GM12873 (cell line): ENCODE data around the gene CCDC8.

Experiments used
- TF ChIP-seq, protein P1 (sequence below): IDR thresholded peaks from 2 replicates; pipeline ENCODE4 v1.5.1; 2012; ENCODE audit warnings: low read depth, mild to moderate bottlenecking, moderate library complexity, low read length, control low read depth; ENCODE audit not compliant: insufficient read depth; ENCODE audit errors: missing control alignments

CCDC8 gene

DNA sequence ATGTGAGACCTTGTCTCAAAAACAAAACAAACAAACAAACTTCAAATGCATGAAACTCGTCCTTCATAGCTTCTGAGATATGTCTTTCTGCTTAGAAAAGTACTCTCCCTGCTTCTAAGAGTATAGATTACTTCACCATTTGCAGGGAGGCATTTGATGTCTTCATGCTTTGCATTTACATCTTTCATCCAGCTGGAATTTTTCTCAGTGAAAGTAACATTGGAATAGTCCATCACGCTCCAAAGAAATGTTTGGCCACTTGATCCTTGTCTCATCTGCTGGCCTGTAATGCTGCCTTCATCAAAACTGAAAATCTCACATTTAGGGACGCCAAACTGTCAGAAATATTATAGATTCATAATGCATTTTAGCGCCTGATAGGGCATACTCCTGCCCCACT lies 38.8 kb upstream of the CCDC8 start:
- TF ChIP-seq, protein P1, sequence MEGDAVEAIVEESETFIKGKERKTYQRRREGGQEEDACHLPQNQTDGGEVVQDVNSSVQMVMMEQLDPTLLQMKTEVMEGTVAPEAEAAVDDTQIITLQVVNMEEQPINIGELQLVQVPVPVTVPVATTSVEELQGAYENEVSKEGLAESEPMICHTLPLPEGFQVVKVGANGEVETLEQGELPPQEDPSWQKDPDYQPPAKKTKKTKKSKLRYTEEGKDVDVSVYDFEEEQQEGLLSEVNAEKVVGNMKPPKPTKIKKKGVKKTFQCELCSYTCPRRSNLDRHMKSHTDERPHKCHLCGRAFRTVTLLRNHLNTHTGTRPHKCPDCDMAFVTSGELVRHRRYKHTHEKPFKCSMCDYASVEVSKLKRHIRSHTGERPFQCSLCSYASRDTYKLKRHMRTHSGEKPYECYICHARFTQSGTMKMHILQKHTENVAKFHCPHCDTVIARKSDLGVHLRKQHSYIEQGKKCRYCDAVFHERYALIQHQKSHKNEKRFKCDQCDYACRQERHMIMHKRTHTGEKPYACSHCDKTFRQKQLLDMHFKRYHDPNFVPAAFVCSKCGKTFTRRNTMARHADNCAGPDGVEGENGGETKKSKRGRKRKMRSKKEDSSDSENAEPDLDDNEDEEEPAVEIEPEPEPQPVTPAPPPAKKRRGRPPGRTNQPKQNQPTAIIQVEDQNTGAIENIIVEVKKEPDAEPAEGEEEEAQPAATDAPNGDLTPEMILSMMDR, result no peak

DNA sequence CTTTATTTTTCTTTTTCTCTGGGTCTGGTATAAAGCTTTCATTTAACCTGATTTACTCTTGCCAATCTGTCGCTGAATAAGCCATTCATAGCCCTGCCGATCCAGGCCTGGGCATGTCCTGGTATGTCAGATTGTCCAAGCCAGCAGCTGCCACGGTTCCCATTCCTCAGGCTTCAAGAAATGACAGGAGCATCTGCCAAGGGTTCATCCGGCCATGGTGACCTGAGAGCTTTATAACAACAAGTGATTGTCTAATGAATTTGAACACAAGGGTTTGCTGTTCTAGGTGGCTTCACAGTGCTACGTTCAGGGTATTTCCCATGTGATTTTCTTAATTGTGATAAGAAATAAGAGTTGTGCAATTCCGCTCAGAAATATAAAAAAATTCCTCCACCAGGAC lies 38.0 kb upstream of the CCDC8 start:
- TF ChIP-seq, protein P1, result no peak

DNA sequence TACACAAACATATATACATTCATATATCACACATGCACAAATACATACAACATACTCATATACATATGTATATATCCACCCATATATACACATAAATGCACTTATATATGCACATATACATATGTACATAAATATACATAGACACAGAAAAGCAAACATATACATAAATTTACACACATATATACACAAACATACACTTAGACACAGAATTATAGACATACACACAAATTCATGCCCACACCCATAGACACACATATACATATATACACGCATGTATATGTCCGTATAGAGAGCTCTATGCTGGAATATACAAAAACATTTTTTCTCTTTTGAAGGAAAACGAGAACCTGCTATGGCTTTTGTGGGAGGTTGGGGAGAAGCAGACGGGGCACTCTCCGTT lies 37.4 kb upstream of the CCDC8 start:
- TF ChIP-seq, protein P1, result no peak

DNA sequence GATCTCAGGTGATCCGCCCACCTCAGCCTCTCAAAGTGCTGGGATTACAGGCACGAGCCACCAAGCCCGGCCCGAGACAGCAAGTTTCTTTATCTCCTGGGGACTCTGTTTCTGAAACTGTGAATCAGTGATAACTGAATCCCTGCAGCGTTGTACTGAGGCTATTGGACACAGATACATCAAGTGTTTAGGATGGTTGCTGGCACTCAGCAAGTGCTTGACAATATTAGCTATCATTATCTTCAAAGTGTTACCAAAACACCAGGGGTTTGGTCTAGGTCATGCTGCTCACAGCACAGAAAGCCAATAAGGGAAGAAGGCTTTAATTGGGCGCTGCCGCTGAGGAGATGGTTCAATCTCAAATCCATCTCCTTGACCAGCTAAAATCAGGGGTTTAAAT lies 35.9 kb upstream of the CCDC8 start:
- TF ChIP-seq, protein P1, result no peak

DNA sequence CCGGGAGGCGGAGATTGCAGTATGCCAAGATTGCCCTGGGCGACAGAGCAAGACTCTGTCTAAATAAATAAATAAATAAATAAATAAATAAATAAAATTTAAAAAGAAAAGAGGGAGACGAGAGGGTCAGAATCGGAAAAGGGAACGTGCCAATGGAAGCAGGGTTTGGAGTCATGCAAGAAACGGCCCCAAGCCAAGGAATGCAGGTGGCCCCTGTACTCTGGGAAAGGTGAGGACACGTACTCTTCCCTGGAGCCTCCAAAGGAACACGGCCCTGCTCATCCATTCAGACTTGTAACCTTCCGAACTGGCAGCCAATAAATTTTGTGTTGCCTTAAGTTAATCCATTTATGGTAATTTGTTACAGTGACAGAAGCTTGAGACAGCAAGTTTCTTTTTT lies 35.2 kb upstream of the CCDC8 start:
- TF ChIP-seq, protein P1, result no peak

DNA sequence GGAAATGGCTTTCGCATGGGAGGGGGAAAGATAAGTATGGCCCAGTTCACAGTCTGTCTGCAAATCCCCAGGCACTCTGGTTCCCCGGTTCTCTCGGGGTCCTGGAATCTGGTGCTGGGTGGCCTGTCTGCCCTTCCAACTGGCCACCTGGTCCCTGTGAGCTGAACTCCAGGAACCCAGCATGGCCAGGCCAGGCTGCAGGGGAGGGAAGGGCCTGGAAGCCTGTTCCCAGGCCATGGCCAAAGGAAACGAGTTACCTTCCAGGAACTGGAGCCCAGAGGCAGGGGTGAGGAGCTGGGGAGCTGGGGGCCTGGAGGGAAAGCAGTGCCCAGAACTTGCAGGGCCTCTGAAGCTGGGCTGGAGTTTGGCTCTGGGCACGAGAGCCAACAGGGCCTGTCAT lies 34.5 kb upstream of the CCDC8 start:
- TF ChIP-seq, protein P1, result no peak

DNA sequence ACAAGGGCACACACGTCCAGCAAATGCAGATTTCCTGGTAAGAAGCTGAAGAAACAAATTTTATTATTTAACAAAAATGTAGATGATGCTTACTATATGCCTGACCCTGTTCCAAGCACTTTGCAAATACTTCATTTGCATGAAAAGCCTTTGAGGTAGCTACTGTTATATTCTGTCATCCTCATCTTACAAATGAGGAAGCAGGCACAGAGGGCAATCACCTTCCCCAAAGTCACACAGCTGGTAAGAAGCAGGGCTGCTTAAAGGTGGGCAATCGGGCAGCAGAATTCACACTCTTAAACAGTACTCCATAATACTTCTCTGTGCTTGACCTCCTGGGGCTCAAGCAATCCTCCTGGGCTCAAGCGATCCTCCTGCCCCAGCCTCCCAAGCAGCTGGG lies 33.6 kb upstream of the CCDC8 start:
- TF ChIP-seq, protein P1, result no peak
